OCI-LY1 (cell line): ENCODE results near the gene EFNB2.

Experiments used
- H2AFZ ChIP-seq: fragments of 200-600 bp; sonication (generic), shearing (Covaris generic); 2 replicates; pipeline ENCODE4 v1.6.0; 2014; ENCODE audit warnings: antibody characterized with exemption, mild to moderate bottlenecking, low read length
- H3F3A ChIP-seq: fragments of 200-600 bp; sonication (generic), shearing (Covaris generic); 2 replicates; pipeline ENCODE4 v1.6.0; 2014; ENCODE audit warnings: mild to moderate bottlenecking, antibody characterized with exemption, low read length, moderate library complexity; ENCODE audit not compliant: insufficient read depth
- H3K27ac ChIP-seq: fragments of 200-600 bp; sonication (generic); 2 replicates; pipeline ENCODE4 v1.5.1; 2014; ENCODE audit warnings: low read length, mixed run types, mild to moderate bottlenecking, low read depth; ENCODE audit not compliant: poor library complexity, severe bottlenecking
- H3K27me3 ChIP-seq: fragments of 200-600 bp; sonication (generic); 2 replicates; pipeline ENCODE4 v1.6.0; 2014; ENCODE audit warnings: antibody characterized with exemption, mild to moderate bottlenecking, low read length, moderate library complexity; ENCODE audit not compliant: insufficient read depth
- H3K36me3 ChIP-seq: fragments of 200-600 bp; sonication (generic); 2 replicates; pipeline ENCODE4 v1.6.1; 2014; ENCODE audit warnings: mild to moderate bottlenecking, antibody characterized with exemption, low read length, moderate library complexity, mixed read lengths; ENCODE audit not compliant: insufficient read depth
- H3K4me1 ChIP-seq: fragments of 200-600 bp; sonication (generic); 2 replicates; pipeline ENCODE4 v1.5.1; 2014; ENCODE audit warnings: mild to moderate bottlenecking, low read length, moderate library complexity; ENCODE audit not compliant: insufficient read depth, severe bottlenecking
- H3K4me2 ChIP-seq: fragments of 200-600 bp; sonication (generic), shearing (Covaris generic); 2 replicates; pipeline ENCODE4 v1.6.1; 2014; ENCODE audit warnings: low read length
- H3K4me3 ChIP-seq: fragments of 200-600 bp; sonication (generic); 2 replicates; pipeline ENCODE4 v1.5.1; 2014; ENCODE audit warnings: low read length, low read depth, mild to moderate bottlenecking, mixed read lengths; ENCODE audit not compliant: poor library complexity, severe bottlenecking
- H3K79me2 ChIP-seq: fragments of 200-600 bp; shearing (Covaris generic); 2 replicates; pipeline ENCODE4 v1.6.1; 2016; ENCODE audit warnings: mixed run types, low read length, mixed read lengths; ENCODE audit not compliant: insufficient read depth
- H3K9ac ChIP-seq: fragments of 200-600 bp; sonication (generic), shearing (Covaris generic); 2 replicates; pipeline ENCODE4 v1.6.1; 2014; ENCODE audit warnings: mild to moderate bottlenecking, low read length, mixed read lengths
- H3K9me2 ChIP-seq: fragments of 200-600 bp; sonication (generic), shearing (Covaris generic); 2 replicates; pipeline ENCODE4 v1.6.1; 2014; ENCODE audit warnings: low read depth, mild to moderate bottlenecking, low read length, mixed read lengths
- H3K9me3 ChIP-seq: fragments of 200-600 bp; shearing (Covaris generic); 2 replicates; pipeline ENCODE4 v1.6.1; 2014; ENCODE audit warnings: low read length, mixed read lengths
- H4K20me1 ChIP-seq: fragments of 200-600 bp; sonication (generic), shearing (Covaris generic); 2 replicates; pipeline ENCODE4 v1.6.0; 2016; ENCODE audit warnings: mild to moderate bottlenecking, low read length; ENCODE audit not compliant: insufficient read depth
- EZH2 ChIP-seq: fragments of 200-600 bp; sonication (generic), shearing (Covaris generic); IDR thresholded peaks from 2 replicates; pipeline ENCODE4 v1.8.0; 2017; ENCODE audit warnings: borderline replicate concordance, mixed run types, mild to moderate bottlenecking, antibody characterized with exemption, low read length, moderate library complexity, mixed read lengths
- TF ChIP-seq, protein P1 (sequence below): fragments of 200-600 bp; sonication (generic), shearing (Covaris generic); IDR thresholded peaks from 2 replicates; pipeline ENCODE4 v1.5.1; 2017; ENCODE audit warnings: mild to moderate bottlenecking, antibody characterized with exemption, low read length, moderate library complexity, mixed read lengths

Gene EFNB2

DNA sequence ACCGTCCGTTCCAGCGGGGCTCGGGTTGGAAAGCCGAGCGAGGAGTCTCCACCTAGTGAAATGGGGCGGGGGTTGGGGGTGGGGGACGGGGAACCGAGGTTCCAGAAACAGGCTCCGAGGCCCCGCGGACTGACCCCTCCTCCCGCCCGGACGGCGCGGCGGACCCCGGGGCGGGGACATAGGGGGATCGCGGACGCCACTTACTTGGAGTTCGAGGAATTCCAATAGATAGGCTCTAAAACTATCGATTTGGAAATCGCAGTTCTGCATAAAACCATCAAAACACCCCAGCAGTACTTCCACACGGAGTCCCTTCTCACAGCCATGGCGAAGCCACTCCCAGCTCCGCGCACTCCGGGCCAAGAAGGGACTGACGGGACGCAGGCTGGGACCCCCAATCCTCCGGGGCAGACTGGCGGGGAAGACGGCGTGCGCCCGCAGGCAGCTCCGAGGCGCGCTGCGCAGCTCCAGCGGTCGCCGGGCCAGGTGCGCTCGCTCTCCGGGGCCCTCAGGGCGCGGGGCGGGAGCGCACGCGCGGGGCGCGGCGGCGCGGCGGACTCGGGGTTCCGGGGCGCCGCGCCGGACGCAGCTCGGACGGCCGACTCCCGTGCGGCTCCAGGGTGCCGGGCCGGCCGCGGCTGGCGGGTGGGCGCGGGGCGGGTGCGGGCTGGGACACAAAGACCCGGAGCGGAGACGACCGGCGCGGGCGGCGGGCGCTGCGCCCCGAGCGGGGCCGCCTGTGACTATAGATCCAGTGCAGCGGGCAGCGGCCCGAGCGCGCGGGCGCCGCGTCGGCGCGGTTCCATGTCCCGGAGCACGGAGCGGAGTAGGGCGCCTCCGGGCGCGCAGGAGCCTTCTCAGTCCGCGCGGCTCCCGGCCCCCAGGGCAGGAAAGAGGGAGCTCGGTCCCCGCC, 567 bp downstream of the EFNB2 start:
- H3K9me3 ChIP-seq = no peaks in the 10 kb centered on the region
- H3K27me3 ChIP-seq = no peaks in the 10 kb centered on the region
- peak overlapping the region; percentile 60 for H3K9ac ChIP-seq
- no peaks in the 10 kb centered on the region for H3K79me2 ChIP-seq
- no peak for TF ChIP-seq EZH2
- TF ChIP-seq, protein P1, sequence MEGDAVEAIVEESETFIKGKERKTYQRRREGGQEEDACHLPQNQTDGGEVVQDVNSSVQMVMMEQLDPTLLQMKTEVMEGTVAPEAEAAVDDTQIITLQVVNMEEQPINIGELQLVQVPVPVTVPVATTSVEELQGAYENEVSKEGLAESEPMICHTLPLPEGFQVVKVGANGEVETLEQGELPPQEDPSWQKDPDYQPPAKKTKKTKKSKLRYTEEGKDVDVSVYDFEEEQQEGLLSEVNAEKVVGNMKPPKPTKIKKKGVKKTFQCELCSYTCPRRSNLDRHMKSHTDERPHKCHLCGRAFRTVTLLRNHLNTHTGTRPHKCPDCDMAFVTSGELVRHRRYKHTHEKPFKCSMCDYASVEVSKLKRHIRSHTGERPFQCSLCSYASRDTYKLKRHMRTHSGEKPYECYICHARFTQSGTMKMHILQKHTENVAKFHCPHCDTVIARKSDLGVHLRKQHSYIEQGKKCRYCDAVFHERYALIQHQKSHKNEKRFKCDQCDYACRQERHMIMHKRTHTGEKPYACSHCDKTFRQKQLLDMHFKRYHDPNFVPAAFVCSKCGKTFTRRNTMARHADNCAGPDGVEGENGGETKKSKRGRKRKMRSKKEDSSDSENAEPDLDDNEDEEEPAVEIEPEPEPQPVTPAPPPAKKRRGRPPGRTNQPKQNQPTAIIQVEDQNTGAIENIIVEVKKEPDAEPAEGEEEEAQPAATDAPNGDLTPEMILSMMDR = no peak
- no peaks in the 10 kb centered on the region for H3K36me3 ChIP-seq
- H4K20me1 ChIP-seq = no peaks in the 10 kb centered on the region; the same call in 1 of the 2 replicates
- peak overlapping the region; percentile 82 for H3K4me2 ChIP-seq
- H3F3A ChIP-seq = peaks cover 20% of the 10 kb centered on the region
- H3K4me1 ChIP-seq = peaks cover 4% of the 10 kb centered on the region
- peak overlapping the region; percentile 68 for H3K4me3 ChIP-seq
- no peaks in the 10 kb centered on the region for H3K9me2 ChIP-seq
- 0 out of 2 replicates have a peak overlapping the region, but pooled peaks have one; percentile 56 for H2AFZ ChIP-seq
- no peak overlapping the region for H3K27ac ChIP-seq

DNA sequence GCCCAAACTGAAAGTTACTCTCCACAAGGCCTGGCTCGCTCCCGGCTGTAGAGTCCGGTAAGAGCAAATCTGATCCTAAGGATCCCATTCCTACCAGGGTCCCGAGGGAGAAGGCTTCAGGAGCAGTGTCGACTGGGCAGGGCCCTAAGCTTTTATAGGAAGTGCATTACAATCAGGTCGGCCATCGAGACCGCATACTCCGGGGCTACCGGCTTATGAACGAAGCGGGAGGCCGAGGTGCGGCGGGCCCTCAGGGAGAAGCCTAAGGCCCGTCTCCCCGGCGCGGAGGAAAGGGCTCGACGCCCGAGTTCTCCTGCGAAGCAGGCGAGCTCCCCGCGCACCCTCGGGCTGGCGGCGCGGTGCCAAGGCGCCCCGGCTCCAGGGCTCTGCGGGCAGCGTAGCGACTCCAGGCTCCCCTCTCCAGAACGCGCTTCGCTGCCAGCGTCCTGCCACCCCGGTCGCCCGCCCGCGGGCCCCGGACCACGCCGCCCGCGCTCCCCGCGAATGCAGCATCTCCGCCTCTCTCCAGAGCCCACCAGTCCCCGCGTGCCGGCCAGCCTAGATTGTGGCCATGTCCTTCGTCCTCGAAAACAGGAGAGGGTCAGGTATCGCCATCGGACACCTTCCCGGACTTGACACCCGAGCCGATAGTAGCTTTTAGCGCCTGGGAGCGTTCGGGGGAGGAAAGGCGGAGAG, 1.4 kb downstream of the EFNB2 start:
- H3K27ac ChIP-seq = no peak overlapping the region
- no peak for TF ChIP-seq EZH2
- TF ChIP-seq, protein P1 = no peak
- H3F3A ChIP-seq = peaks cover 20% of the 10 kb centered on the region
- no peak overlapping the region for H3K4me3 ChIP-seq
- no peak overlapping the region for H3K4me2 ChIP-seq
- no peaks in the 10 kb centered on the region for H3K36me3 ChIP-seq
- H3K27me3 ChIP-seq = no peaks in the 10 kb centered on the region
- H3K9me3 ChIP-seq = no peaks in the 10 kb centered on the region
- no peaks in the 10 kb centered on the region; the same call in 1 of the 2 replicates for H4K20me1 ChIP-seq
- H3K4me1 ChIP-seq = peaks cover 4% of the 10 kb centered on the region
- no peak overlapping the region for H2AFZ ChIP-seq
- no peaks in the 10 kb centered on the region for H3K79me2 ChIP-seq
- H3K9me2 ChIP-seq = no peaks in the 10 kb centered on the region
- H3K9ac ChIP-seq = no peak overlapping the region

DNA sequence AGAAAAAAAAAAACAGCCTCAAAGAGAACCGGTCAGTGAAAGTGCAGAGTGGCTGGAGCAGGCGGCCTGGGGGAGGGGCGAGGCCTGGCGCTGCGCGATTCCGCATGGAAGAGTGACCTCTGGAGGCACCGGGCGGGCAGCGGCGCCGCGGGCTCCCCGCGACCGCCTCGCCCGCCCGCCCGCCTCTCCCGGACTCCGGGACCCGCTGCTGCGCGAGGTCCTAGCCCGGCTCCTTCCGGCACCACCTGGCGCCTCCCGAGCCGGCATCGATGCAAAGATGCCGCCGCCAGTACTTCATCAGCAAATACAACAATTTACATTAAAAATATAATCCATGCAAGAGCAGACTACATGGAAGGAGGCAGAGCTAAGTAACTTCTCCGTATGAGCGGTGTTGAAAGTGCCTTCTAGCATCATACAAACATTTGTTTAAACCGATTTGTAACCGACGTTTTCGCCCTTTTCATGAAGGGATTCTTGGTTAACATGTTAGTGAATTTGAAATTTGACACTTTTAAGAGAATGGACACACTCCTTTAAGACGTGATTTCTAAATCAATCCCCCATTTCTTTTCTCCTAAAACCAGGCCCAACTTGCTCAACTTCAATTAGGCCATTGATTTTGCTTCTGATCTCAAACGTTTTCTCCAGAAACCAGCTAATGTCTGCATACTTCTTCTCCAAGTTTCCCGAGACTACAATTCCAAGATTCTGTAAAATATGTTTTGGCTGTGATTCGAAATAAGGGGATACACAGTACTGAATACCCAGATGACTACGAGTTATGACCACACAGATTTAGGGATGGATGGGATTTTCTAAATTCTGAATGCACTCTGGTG, 2.1 kb downstream of the EFNB2 start:
- Histone ChIP-seq H3F3A (peaks cover 14% of the 10 kb centered on the region; the same call in 1 of the 2 replicates), H3K4me2 (0 out of 2 replicates have a peak overlapping the region, but pooled peaks have one; percentile 6), H3K4me3 (no peak overlapping the region), H3K79me2 (no peaks in the 10 kb centered on the region), H3K27ac (no peak overlapping the region), H3K9me2 (no peaks in the 10 kb centered on the region), H3K4me1 (peaks cover 4% of the 10 kb centered on the region), H4K20me1 (no peaks in the 10 kb centered on the region; the same call in 1 of the 2 replicates), H2AFZ (no peak overlapping the region), H3K27me3 (no peaks in the 10 kb centered on the region), H3K36me3 (no peaks in the 10 kb centered on the region), H3K9ac (no peak overlapping the region), H3K9me3 (no peaks in the 10 kb centered on the region)
- TF ChIP-seq EZH2 = no peak
- TF ChIP-seq, protein P1 = 0 out of 2 replicates have a peak, but pooled peaks have one; percentile 10
